ENCODE results near the gene BORCS5.

DNA sequence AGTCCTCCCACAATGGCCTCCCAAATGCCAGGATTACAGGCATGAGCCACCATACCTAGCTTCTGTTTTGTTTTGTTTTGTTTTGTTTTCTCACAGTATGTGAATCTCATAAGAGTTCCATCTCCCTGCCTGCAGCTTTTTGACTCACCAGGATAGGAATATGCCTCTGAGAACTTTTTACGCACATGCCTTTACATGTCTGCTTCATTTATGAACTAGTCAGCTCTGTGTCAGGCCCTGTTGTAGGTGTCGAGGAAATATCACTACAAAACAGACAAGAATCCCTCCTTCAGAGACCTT is 89.0 kb downstream of the BORCS5 start:
- TF ChIP-seq, protein P1, sequence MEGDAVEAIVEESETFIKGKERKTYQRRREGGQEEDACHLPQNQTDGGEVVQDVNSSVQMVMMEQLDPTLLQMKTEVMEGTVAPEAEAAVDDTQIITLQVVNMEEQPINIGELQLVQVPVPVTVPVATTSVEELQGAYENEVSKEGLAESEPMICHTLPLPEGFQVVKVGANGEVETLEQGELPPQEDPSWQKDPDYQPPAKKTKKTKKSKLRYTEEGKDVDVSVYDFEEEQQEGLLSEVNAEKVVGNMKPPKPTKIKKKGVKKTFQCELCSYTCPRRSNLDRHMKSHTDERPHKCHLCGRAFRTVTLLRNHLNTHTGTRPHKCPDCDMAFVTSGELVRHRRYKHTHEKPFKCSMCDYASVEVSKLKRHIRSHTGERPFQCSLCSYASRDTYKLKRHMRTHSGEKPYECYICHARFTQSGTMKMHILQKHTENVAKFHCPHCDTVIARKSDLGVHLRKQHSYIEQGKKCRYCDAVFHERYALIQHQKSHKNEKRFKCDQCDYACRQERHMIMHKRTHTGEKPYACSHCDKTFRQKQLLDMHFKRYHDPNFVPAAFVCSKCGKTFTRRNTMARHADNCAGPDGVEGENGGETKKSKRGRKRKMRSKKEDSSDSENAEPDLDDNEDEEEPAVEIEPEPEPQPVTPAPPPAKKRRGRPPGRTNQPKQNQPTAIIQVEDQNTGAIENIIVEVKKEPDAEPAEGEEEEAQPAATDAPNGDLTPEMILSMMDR (IDR thresholded peaks at IDR 0.05): no peak
- no peak for TF ChIP-seq POLR2A (IDR thresholded peaks at IDR 0.05)
